Kidney epithelial cell (primary cell): ENCODE measurements around the gene BCAS3. TPM values are rescaled to one million over a fixed set of nuclear protein-coding genes. Genes with fewer than 3 reads are reported as not detected.

Experiments used
- DNase-seq: peaks from one replicate; pipeline ENCODE4 v3.0.0-alpha.2; 2010; ENCODE audit warnings: low read depth
- H3K27me3 ChIP-seq: 2 replicates; pipeline ENCODE4 v1.6.0; 2011; ENCODE audit warnings: low read length; ENCODE audit not compliant: control insufficient read depth, insufficient read depth
- H3K36me3 ChIP-seq: 2 replicates; pipeline ENCODE4 v1.5.1; 2011; ENCODE audit warnings: low read length; ENCODE audit not compliant: control insufficient read depth, insufficient read depth
- H3K4me3 ChIP-seq: 2 replicates; pipeline ENCODE4 v1.5.1; 2011; ENCODE audit warnings: low read depth, mild to moderate bottlenecking, control low read depth, low read length
- total RNA-seq: library from RNA; depleted of rRNA; stranded (reverse); fragments of >200 nt; gene quantifications from 2 replicates; pipeline ENCODE4 v1.2.3, GENCODE V29; 2015
- TF ChIP-seq, protein P1 (sequence below): IDR thresholded peaks from 2 replicates; pipeline ENCODE4 v1.5.1; 2011; ENCODE audit warnings: mild to moderate bottlenecking, moderate library complexity, low read length, control low read depth, inconsistent platforms; ENCODE audit not compliant: insufficient read depth, poor library complexity, severe bottlenecking

Gene BCAS3
- total RNA-seq, 1 donor from 2014 or later = 26.7 TPM

DNA sequence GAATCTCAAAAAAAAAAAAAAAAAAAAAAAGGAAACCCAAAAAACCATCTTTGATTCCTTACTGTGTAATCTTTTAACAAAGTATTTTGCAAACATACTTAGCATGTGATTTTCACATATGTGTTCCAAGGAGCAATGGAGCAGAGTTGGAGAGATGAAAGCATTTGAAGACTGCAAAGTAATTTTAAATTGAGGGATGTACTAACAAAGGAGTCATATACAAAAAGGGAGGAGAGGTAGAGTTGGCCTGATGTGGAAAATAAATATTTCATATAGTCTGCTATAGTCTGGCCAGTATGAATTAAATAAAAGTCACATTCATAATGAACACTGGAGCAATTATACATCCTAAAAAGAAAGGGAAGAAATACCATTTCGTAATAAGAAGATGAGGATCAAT lies 456.2 kb downstream of the BCAS3 start:
- Histone ChIP-seq H3K27me3 (no peaks in the 10 kb centered on the region), H3K4me3 (no peak overlapping the region), H3K36me3 (no peaks in the 10 kb centered on the region)
- DNase-seq = no peak
- TF ChIP-seq, protein P1, sequence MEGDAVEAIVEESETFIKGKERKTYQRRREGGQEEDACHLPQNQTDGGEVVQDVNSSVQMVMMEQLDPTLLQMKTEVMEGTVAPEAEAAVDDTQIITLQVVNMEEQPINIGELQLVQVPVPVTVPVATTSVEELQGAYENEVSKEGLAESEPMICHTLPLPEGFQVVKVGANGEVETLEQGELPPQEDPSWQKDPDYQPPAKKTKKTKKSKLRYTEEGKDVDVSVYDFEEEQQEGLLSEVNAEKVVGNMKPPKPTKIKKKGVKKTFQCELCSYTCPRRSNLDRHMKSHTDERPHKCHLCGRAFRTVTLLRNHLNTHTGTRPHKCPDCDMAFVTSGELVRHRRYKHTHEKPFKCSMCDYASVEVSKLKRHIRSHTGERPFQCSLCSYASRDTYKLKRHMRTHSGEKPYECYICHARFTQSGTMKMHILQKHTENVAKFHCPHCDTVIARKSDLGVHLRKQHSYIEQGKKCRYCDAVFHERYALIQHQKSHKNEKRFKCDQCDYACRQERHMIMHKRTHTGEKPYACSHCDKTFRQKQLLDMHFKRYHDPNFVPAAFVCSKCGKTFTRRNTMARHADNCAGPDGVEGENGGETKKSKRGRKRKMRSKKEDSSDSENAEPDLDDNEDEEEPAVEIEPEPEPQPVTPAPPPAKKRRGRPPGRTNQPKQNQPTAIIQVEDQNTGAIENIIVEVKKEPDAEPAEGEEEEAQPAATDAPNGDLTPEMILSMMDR = no peak

DNA sequence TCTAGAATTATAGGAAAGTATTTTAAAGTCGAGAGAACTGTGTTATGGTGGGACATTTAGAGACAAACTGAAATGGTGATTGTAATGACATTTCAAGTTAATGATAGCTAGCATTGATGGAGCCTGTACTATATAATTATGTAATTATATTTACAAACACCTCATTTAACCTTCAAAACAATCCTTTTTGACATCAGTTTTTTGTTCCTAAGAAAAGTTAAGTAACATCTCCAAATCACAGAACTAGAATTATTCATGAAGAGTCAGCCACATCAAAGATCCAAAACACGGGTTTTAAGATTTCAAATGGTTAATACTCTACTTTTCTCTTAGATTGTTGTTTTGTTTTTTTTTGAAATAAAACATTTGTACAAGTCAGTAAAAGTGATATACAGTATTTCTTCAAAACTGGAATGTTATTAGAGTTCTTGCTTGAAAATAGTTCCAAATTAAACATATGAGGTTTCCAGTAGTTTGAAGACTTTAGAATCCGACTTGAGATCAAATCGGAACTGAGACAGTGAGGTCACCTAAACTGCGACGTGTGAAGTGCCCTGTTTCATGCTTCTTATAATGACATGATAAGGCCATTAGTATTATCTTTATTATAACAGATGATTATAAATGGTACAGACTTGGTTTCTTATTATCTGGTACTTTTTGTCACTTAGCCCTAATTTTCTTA lies 457.0 kb downstream of the BCAS3 start:
- Histone ChIP-seq H3K4me3 (no peak overlapping the region), H3K27me3 (no peaks in the 10 kb centered on the region)
- TF ChIP-seq, protein P1 = no peak

DNA sequence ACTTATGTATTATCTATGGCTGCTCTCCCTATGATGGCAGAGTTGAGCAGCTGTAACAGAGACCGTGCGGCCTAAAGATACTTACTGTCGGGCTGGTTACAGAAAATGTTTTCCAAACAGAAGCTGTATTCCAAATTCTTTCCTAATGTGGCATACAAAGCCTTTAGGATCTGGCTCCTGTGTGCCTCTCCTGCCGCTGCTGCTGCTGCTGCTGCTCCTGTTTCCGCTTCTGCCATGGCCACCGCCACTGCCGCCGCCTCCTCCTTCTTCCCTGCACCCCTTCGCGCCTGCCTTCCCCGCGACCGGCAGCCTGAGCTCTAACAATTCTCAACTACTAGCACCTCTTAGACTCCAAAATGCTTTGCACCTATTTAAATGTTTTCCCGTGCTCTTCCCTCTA lies 458.1 kb downstream of the BCAS3 start:
- DNase-seq = no peak
- TF ChIP-seq, protein P1 = no peak
- Histone ChIP-seq H3K36me3 (no peaks in the 10 kb centered on the region), H3K27me3 (no peaks in the 10 kb centered on the region), H3K4me3 (no peak overlapping the region)

More for the DNA sequence above, 457.0 kb downstream of the BCAS3 start:
- no peak for DNase-seq
- H3K36me3 ChIP-seq = no peaks in the 10 kb centered on the region

DNA sequence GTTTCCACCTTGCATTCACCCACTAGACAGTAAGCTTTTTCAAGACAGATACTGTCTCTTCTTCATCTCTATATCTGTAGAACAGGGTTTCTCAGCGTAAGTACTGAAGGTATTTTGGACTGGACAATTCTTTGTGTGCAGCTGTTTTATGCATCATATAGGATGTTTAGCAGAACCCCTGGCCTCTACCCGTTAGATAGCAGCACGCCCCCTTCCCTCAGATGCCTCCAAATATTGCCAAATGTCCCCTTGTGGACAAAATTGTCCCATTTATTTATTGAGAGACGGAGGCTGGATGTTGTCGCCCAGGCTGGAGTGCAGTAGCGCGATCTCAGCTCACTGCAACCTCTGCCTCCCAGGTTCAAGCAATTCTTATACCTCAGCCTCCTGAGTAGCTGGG lies 458.6 kb downstream of the BCAS3 start:
- DNase-seq = no peak
- no peaks in the 10 kb centered on the region for H3K27me3 ChIP-seq
- TF ChIP-seq, protein P1 = no peak
- H3K36me3 ChIP-seq = no peaks in the 10 kb centered on the region
- no peak overlapping the region for H3K4me3 ChIP-seq

DNA sequence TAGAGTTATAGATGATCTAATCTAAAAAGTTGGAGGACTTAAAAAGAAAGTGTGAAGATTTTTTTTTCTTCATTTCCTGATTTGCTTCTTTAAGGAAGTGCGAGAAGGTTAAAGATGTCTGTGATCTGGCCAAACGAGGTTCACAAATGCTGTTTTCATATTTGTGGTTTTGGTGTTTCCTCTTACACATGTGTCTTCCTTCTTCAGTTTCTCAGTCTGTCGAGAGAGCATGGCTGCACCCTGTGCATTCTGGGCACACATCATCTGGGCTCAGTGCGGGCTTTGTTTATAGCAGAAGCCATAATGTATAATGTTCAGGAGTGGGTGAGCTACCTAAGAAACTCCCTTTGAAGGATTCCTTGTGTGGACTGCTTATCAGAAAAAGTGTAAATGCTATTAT lies 461.6 kb downstream of the BCAS3 start:
- no peak for DNase-seq
- TF ChIP-seq, protein P1 = no peak
- H3K36me3 ChIP-seq = no peaks in the 10 kb centered on the region
- no peaks in the 10 kb centered on the region for H3K27me3 ChIP-seq
- no peak overlapping the region for H3K4me3 ChIP-seq
